IPS DF 6.9 (cell line): ENCODE data around the gene LAMA1.

Experiments
- DNase-seq: peaks from one replicate; pipeline ENCODE4 v3.0.0-alpha.2; 2013; ENCODE audit warnings: low read depth, low spot score
- H3K27ac ChIP-seq: one replicate; pipeline ENCODE4 v1.5.1; 2013; ENCODE audit warnings: low read length, control low read depth
- H3K27me3 ChIP-seq: 2 replicates; pipeline ENCODE4 v1.6.1; 2013; ENCODE audit warnings: mild to moderate bottlenecking, low read length; ENCODE audit not compliant: control insufficient read depth, insufficient read depth
- H3K36me3 ChIP-seq: 2 replicates; pipeline ENCODE4 v1.6.1; 2013; ENCODE audit warnings: low read length; ENCODE audit not compliant: control insufficient read depth, insufficient read depth
- H3K4me1 ChIP-seq: 2 replicates; pipeline ENCODE4 v1.6.1; 2013; ENCODE audit warnings: low read length; ENCODE audit not compliant: control insufficient read depth, insufficient read depth
- H3K4me3 ChIP-seq: 2 replicates; pipeline ENCODE4 v1.5.1; 2013; ENCODE audit warnings: mild to moderate bottlenecking, low read length
- H3K9me3 ChIP-seq: 2 replicates; pipeline ENCODE4 v1.6.1; 2013; ENCODE audit warnings: low read length, inconsistent platforms; ENCODE audit not compliant: control insufficient read depth, insufficient read depth
- WGBS: extraction: QIAGEN DNeasy Blood & Tissue Kit; methylation state at CpG from one replicate; pipeline ENCODE4 v1.1.7; 2013; ENCODE audit warnings: mixed read lengths, missing lambda C conversion rate; ENCODE audit not compliant: insufficient read length, insufficient coverage; 5-methylcytosine and 5-hydroxymethylcytosine counted together

Gene LAMA1

DNA sequence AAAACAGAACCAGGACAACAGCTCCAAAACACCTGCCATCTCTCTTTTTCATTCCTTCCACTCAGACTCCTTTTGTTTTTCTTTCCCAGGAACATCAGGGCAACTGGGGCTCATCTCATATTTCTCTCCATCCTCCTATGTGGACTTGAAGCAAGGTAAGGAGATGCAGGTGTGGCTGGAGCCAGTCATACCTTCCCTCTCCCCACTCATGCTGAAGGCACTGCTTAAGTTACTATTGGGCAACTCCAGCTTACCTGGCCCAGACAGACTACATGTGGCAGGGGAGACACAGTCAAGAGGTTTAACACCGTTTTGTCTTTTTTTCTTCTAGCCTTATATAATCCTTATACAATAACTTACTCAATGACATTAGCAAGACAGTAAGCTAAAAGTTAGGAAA lies 38.4 kb downstream of the LAMA1 start:
- no CpG with 5 or more reads among the region's 1 CpG for WGBS

DNA sequence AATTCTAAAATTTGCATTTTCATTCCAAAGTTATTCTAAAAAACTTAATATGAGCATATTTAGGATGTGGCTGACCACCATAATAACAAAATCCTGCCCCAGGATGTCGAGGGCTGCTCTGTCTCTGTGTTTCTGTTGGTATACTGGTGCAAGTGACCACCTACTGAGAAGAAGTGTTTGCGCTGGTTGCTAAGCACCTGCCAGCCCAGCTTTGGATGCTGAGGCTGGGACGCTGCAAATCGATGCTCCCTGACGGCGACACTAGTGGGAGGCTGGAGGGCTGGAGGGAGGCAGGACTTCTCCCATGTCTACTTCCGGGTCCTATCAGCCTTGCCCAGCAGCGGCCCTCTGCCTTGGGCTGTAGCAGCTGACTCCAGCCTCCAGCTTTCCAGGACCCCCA lies 45.0 kb downstream of the LAMA1 start:
- no CpG with 5 or more reads among the region's 8 CpGs for WGBS
- peaks cover 3% of the 10 kb centered on the region for H3K4me1 ChIP-seq
- H3K27me3 ChIP-seq, result no peaks in the 10 kb centered on the region
- H3K27ac ChIP-seq, result no peak overlapping the region
- 0 out of 2 replicates have a peak, but pooled peaks cover 3% of the 10 kb centered on the region for H3K36me3 ChIP-seq
- no peak overlapping the region for H3K4me3 ChIP-seq
- H3K9me3 ChIP-seq, result no peaks in the 10 kb centered on the region
- no peak for DNase-seq

More for the DNA sequence above, 38.4 kb downstream of the LAMA1 start:
- H3K36me3 ChIP-seq, result no peaks in the 10 kb centered on the region
- H3K27me3 ChIP-seq, result no peaks in the 10 kb centered on the region
- no peaks in the 10 kb centered on the region for H3K4me1 ChIP-seq
- no peak overlapping the region for H3K27ac ChIP-seq
- no peak for DNase-seq
- no peaks in the 10 kb centered on the region for H3K9me3 ChIP-seq
- no peak overlapping the region for H3K4me3 ChIP-seq

DNA sequence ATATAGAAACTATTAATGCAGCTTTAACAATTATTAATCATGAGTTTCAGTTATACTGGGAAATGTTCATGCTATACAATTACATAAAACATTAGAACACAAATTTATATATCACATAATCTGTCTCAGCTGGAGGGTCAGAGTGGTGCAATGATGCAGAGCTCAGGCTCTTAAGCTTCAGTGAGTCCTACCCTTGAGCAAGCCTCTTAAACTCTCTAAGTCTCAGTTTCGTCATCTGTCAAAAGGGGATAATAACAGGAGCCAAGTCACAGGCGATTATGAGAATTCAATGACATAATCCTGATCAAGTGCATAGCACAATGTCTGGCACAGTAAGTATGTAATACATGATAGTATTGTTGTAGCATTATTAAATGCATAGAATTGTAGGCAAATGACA lies 46.0 kb downstream of the LAMA1 start:
- no peaks in the 10 kb centered on the region for H3K27me3 ChIP-seq
- H3K27ac ChIP-seq, result no peak overlapping the region
- peaks cover 3% of the 10 kb centered on the region for H3K4me1 ChIP-seq
- H3K4me3 ChIP-seq, result no peak overlapping the region
- no CpG with 5 or more reads among the region's 2 CpGs for WGBS
- 0 out of 2 replicates have a peak, but pooled peaks cover 3% of the 10 kb centered on the region for H3K36me3 ChIP-seq
- DNase-seq, result no peak
- no peaks in the 10 kb centered on the region for H3K9me3 ChIP-seq

DNA sequence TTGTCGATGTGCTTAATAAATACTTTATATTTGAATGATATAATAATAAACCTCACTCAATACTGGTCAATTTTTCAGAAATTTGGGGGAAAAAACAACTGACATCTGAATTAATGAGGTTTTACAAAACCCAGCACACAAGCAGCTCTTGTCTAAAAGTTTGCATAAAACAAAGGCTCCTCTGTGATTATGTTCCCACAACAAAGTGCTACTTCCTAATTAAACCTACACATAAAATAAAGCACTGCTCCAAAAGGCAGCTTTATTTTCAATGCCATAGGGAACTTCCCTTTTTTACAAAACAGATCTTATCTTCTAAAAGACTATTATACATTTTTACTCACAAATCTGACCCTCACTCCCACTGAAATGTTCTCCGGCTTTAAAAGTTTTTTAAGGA lies 47.1 kb downstream of the LAMA1 start:
- DNase-seq, result no peak
- H3K4me1 ChIP-seq, result peaks cover 3% of the 10 kb centered on the region
- WGBS, result no CpG with 5 or more reads among the region's 2 CpGs
- H3K4me3 ChIP-seq, result no peak overlapping the region
- no peaks in the 10 kb centered on the region for H3K27me3 ChIP-seq
- H3K36me3 ChIP-seq, result 0 out of 2 replicates have a peak, but pooled peaks cover 3% of the 10 kb centered on the region
- H3K9me3 ChIP-seq, result no peaks in the 10 kb centered on the region
- no peak overlapping the region for H3K27ac ChIP-seq

DNA sequence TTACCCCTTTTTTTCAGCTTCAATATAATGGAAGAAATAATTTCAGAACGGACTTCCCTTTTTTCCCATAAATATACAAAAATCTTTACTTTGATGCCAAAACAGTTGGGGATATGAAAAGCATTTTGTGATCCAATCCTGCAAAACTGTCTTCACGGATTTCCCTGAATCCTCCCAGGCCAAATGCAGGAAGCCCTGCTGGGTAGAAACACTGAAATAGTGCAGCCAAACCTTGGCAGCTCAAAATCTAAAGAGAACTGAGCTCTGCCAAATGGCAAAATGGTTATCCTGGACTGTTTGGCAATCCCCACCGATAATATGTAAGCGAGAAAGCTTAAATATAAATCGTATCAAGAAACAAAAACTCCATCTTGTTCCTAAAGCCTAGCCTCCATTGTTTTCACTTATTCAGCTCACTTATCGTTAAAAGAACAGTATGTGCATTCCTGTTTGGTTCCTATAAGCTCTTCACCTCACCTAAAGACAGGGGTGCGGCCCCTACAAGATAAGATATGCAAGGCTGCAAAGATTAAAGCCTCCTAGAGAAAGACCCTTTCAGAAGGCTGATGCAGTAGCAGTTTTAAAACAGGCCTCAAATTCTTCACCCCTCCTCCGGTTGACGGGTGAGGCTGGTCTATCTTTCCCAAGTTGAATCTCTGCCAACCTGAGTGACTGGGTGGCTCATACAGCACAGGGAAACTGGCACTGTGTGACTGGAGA lies 48.6 kb downstream of the LAMA1 start:
- no peaks in the 10 kb centered on the region for H3K27me3 ChIP-seq
- no peak overlapping the region for H3K27ac ChIP-seq
- H3K4me1 ChIP-seq, result peaks cover 3% of the 10 kb centered on the region
- no CpG with 5 or more reads among the region's 9 CpGs for WGBS
- H3K9me3 ChIP-seq, result no peaks in the 10 kb centered on the region
- 0 out of 2 replicates have a peak, but pooled peaks cover 3% of the 10 kb centered on the region for H3K36me3 ChIP-seq
- no peak overlapping the region for H3K4me3 ChIP-seq
- no peak for DNase-seq

DNA sequence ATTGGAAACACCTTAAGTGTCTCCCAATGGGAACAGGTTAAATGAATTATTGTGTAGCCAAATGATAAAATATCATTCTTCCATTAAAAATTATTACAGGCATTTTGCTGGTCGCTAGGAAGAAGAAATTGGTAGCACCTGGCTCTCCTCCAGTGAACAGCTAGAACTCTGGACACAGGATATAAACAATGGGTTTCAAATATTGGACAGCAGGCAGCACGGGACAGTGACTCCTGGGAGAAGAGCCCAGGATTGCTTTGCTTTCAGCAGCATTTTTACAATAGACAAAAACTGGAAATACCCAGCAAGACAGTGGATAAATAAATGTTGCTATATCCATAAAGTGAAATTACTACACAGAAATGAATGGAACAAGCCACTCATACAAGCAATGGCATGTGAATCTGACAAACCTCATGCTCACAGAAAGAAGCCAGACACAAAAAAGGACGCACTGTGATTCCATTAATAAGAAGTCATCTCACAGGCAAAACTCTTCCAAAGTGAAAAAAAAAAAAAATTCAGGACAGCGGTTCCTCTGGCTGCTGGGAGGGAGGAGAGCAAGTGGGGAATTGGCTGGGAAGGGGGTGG lies 50.5 kb downstream of the LAMA1 start:
- H3K27ac ChIP-seq, result no peak overlapping the region
- no peaks in the 10 kb centered on the region for H3K27me3 ChIP-seq
- 0 out of 2 replicates have a peak, but pooled peaks cover 3% of the 10 kb centered on the region for H3K36me3 ChIP-seq
- H3K9me3 ChIP-seq, result no peaks in the 10 kb centered on the region
- H3K4me1 ChIP-seq, result peaks cover 3% of the 10 kb centered on the region
- no CpG with 5 or more reads among the region's 4 CpGs for WGBS
- DNase-seq, result no peak
- no peak overlapping the region for H3K4me3 ChIP-seq

DNA sequence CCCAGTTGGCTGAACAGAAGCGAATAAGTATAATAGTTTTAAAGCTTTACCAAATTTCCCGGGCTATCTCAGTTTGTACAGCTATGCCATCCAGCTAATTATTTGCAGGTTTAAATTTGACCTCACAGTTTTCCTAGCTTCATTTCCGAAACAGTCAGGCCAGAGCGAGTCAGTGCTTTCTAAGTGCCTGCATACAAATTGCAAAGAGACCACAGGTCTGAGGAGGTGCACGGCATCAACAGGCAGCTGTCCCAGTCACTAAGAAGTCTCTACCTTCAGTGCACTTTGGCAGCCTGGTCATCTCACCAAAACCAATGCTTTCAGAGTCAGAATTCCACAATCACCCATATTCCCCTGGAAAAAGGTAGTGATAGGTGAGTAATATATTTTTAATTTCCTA lies 51.9 kb downstream of the LAMA1 start:
- Histone ChIP-seq H3K27ac (no peak overlapping the region), H3K36me3 (no peaks in the 10 kb centered on the region), H3K27me3 (no peaks in the 10 kb centered on the region), H3K9me3 (no peaks in the 10 kb centered on the region), H3K4me1 (peaks cover 3% of the 10 kb centered on the region), H3K4me3 (no peak overlapping the region)
- no CpG with 5 or more reads among the region's 5 CpGs for WGBS
- no peak for DNase-seq

DNA sequence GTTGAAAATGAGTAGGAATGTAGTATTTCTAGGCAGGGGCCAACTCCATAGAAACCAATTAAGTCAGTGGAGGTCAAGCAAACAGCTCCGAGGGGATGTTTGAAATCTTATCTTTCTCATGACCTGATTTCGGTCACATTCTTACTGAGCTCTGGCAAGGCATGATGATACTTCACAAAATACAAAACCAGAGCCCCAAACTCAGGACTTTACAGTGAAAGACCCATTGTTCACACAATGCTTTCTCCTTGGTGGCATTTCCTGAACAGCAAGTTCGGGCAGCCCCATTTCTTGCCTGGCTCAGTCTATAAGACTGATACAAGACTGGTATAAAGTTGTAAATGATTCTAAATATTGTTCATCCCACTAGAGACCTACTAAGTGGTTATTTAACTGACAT lies 53.3 kb downstream of the LAMA1 start:
- Histone ChIP-seq H3K4me3 (no peak overlapping the region), H3K36me3 (no peaks in the 10 kb centered on the region), H3K27me3 (no peaks in the 10 kb centered on the region), H3K4me1 (peaks cover under 1% of the 10 kb centered on the region; the same call in 1 of the 2 replicates), H3K27ac (no peak overlapping the region), H3K9me3 (no peaks in the 10 kb centered on the region)
- no CpG with 5 or more reads among the region's 3 CpGs for WGBS
- DNase-seq, result no peak

DNA sequence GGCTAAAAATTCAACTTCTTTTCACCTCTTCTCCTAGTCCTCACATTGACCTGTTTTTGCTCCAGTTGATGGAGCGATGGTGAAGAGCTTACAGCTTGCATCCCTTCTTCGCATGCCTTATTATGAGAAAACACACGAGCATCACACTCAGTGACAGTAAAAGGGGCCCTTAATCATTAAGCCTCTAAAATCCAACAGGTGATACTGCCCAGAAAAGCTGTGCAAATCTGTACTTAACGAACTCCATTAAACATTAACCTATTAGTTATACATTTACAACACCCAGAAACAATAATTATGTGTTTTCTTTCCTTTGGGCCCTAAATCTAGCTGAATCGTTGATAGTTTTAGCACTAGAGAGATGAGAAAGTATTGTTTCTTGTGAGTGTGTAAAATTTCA lies 54.8 kb downstream of the LAMA1 start:
- Histone ChIP-seq H3K36me3 (no peaks in the 10 kb centered on the region), H3K27ac (no peak overlapping the region), H3K27me3 (no peaks in the 10 kb centered on the region), H3K4me3 (no peak overlapping the region), H3K4me1 (no peaks in the 10 kb centered on the region), H3K9me3 (no peaks in the 10 kb centered on the region)
- no peak for DNase-seq
- 100% methylated on average over 1 of the region's 5 CpGs for WGBS

DNA sequence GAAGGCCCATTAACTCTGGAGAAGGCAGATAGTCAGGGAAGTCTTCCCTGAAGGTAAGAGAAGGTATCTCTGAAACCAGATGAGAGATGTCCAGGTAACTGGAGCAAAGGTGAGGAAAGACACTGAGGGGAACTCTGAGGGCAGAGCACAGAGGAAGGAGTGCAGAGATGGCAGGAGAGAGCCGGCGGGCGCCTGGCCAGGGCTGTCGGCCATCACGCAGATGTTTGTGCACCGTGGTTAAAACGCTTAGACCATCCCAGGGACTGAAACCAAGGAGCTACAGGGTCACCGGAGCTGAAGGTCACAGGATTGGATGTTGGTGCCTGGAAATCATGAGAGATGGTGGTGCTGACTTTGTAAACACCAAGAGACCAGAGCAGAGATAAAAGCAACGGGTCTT lies 55.4 kb downstream of the LAMA1 start:
- Histone ChIP-seq H3K36me3 (no peaks in the 10 kb centered on the region), H3K4me3 (no peak overlapping the region), H3K9me3 (no peaks in the 10 kb centered on the region), H3K27ac (no peak overlapping the region), H3K27me3 (no peaks in the 10 kb centered on the region), H3K4me1 (no peaks in the 10 kb centered on the region)
- DNase-seq, result no peak
- no CpG with 5 or more reads among the region's 9 CpGs for WGBS

DNA sequence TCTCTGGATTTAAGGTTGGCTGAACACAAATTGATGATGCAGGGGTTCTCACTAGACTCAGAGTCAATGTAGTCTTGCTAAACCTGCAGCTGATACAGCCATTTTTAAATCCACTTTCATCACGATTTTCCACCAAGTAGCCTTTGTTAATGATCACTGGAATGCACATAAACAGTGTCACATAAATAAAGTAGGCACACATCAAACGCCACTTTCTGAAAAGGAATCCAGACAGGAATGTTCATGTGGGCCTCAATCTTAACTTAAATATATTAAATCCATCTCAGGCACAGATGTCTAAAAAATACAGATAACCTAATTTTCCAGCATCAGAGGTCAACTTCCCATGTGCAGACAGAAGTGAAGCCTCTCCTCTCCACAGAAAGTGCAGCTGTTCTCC lies 58.3 kb downstream of the LAMA1 start:
- WGBS, result no CpG with 5 or more reads among the region's 2 CpGs
- no peak for DNase-seq
- H3K36me3 ChIP-seq, result no peaks in the 10 kb centered on the region
- H3K9me3 ChIP-seq, result no peaks in the 10 kb centered on the region
- H3K4me1 ChIP-seq, result no peaks in the 10 kb centered on the region
- no peak overlapping the region for H3K4me3 ChIP-seq
- H3K27me3 ChIP-seq, result no peaks in the 10 kb centered on the region
- no peak overlapping the region for H3K27ac ChIP-seq
